ENCODE results near the gene TNS2.

- no peak for TF ChIP-seq PAX8 (IDR thresholded peaks at IDR 0.05)
- no peak for TF ChIP-seq ZBTB33 (IDR thresholded peaks at IDR 0.05)
- no peak for TF ChIP-seq HCFC1 (IDR thresholded peaks at IDR 0.05; ENCODE audit: low read length)
- no peak for TF ChIP-seq NFYA (IDR thresholded peaks at IDR 0.05; ENCODE audit: borderline replicate concordance, low read depth, low read length)
- TF ChIP-seq ATF3 (IDR thresholded peaks at IDR 0.05; ENCODE audit: borderline replicate concordance, extremely low read depth, low read depth, low read length): no peak
- no peak for TF ChIP-seq ELK1 (IDR thresholded peaks at IDR 0.05; ENCODE audit: low read depth, low read length)
- TF ChIP-seq ASH2L (IDR thresholded peaks at IDR 0.05; ENCODE audit: borderline replicate concordance, low read depth): no peak
- TF ChIP-seq SMC3 (IDR thresholded peaks at IDR 0.05; ENCODE audit: borderline replicate concordance, low read length): no peak
- TF ChIP-seq YY1 (IDR thresholded peaks at IDR 0.05; ENCODE audit: low read depth, low read length): no peak
These were observed 64.1 kb downstream of the TNS2 start for GRCh38 chr12:53113951-53114350.

Data from GM12878 (cell line).